Kidney epithelial cell (primary cell): Measurements from ENCODE around the gene MRPL51. TPM values are rescaled to one million over a fixed set of nuclear protein-coding genes. Genes with fewer than 3 reads are reported as not detected.
"Not testable (repeated sequence)": the region's sequence is repeated elsewhere in the genome, so short reads cannot be mapped to it uniquely, and the experiment has no call there.

Source experiments
- DNase-seq: peaks from one replicate; pipeline ENCODE4 v3.0.0-alpha.2; 2010; ENCODE audit warnings: low read depth
- H3K27me3 ChIP-seq: 2 replicates; pipeline ENCODE4 v1.6.0; 2011; ENCODE audit warnings: low read length; ENCODE audit not compliant: control insufficient read depth, insufficient read depth
- H3K36me3 ChIP-seq: 2 replicates; pipeline ENCODE4 v1.5.1; 2011; ENCODE audit warnings: low read length; ENCODE audit not compliant: control insufficient read depth, insufficient read depth
- H3K4me3 ChIP-seq: 2 replicates; pipeline ENCODE4 v1.5.1; 2011; ENCODE audit warnings: low read depth, mild to moderate bottlenecking, control low read depth, low read length
- CTCF ChIP-seq: IDR thresholded peaks from 2 replicates; pipeline ENCODE4 v1.5.1; 2011; ENCODE audit warnings: mild to moderate bottlenecking, moderate library complexity, low read length, control low read depth, inconsistent platforms; ENCODE audit not compliant: insufficient read depth, poor library complexity, severe bottlenecking
- total RNA-seq: library from RNA; depleted of rRNA; stranded (reverse); fragments of >200 nt; gene quantifications from 2 replicates; pipeline ENCODE4 v1.2.3, GENCODE V29; 2015

The MRPL51 gene
- total RNA-seq, 1 donor from 2014 or later, result 78.3 TPM

DNA sequence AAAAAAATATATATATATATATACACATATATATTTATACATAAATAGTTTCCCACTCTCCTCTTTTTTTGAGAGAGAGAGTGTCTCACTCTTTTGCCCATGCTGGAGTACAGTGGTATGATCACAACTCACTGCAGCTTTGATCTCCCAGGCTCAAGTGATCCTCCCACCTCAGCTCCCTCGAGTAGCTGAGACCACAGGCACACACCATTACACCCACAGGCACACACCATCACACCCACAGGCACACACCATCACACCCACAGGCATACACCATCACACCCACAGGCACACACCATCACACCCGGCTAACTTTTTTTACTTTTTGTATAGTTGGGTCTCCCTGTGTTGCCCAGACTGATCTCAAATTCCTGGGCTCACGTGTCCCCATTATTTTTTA lies 27.1 kb upstream of the MRPL51 start:
- peaks cover 1% of the 10 kb centered on the region for H3K36me3 ChIP-seq
- TF ChIP-seq CTCF, result no peak
- no peaks in the 10 kb centered on the region for H3K27me3 ChIP-seq
- no peak overlapping the region for H3K4me3 ChIP-seq
- DNase-seq, result no peak

DNA sequence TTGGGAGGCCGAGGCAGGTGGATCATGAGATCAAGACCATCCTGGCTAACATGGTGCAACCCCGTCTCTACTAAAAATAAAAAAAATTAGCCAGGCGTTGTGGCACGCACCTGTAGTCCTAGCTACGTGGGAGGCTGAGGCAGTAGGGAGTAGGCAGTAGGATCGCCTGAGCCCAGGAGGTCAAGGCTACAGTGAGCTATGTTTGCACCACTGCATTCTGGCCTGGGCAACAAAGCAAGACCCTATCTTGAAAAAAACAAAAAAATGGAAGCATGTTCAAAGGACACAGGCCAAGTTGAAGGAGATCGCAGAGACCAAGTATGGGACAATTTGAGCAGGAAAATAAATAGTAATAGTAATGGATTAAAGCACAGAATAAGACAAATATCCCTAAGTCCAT lies 15.0 kb upstream of the MRPL51 start:
- DNase-seq, result no peak
- Histone ChIP-seq H3K4me3 (no peak overlapping the region), H3K27me3 (no peaks in the 10 kb centered on the region), H3K36me3 (peaks cover 2% of the 10 kb centered on the region)
- no peak for TF ChIP-seq CTCF

DNA sequence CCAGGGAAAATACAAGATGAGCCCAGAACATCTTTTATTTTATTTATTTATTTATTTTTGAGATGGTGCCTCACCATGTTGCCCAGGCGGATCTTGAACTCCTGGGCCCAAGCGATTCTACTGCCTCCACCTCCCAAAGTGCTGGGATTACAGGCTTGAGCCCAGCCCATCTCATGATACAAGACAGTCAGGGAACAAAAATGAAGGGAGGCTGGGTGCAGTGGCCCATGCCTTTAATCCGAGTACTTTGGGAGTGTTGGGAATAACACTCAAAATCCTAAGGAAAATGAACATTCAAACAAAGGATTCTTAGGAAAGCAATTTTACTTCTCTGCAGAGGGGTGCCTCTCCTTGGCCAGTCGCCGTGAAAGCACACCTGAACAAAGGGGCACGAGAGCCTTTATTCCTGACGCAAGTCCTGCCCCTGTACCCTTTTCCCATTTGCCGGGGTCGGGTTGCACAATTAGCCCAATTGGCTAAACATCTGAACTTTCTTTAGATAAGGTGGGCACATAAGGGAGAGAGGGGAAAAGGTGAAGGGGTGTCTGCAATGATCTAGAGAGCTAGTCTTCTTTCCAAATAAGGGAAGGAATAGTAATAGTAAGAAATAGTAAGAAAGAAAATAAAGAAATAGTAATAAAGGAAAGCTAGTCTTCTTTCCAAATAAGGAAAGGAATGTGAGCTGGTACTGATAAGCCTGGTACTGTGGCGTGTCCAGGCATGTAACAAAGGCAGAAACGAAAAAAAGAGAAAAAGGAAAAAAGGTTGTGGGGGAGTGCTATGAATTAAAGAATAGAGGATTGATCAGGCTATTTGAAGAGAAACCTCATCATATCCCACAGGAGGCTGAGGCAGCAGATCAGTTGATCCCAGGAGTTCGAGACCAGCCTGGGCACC lies 14.3 kb upstream of the MRPL51 start:
- Histone ChIP-seq H3K4me3 (no peak overlapping the region), H3K27me3 (no peaks in the 10 kb centered on the region), H3K36me3 (peaks cover under 1% of the 10 kb centered on the region)
- no peak for TF ChIP-seq CTCF
- DNase-seq, result no peak

- no peaks in the 10 kb centered on the region for H3K27me3 ChIP-seq
- no peak overlapping the region for H3K4me3 ChIP-seq
- no peak for TF ChIP-seq CTCF
- H3K36me3 ChIP-seq, result peaks cover 2% of the 10 kb centered on the region
- no peak for DNase-seq
Observed at GRCh38 chr12:6500466-6500865, 7.4 kb upstream of the MRPL51 start.

- H3K36me3 ChIP-seq, H3K27me3 ChIP-seq, DNase-seq, H3K4me3 ChIP-seq: not testable (repeated sequence)
Observed at GRCh38 chr12:6497291-6497690, 4.2 kb upstream of the MRPL51 start.

- Histone ChIP-seq H3K27me3 (no peaks in the 10 kb centered on the region), H3K36me3 (peaks cover 2% of the 10 kb centered on the region), H3K4me3 (peak overlapping the region; percentile 81)
- no peak for TF ChIP-seq CTCF
- DNase-seq, result no peak
Observed at GRCh38 chr12:6494968-6495367, 1.9 kb upstream of the MRPL51 start.
